NK-92 (cell line): ENCODE data around the gene CYGB.
"Not testable (repeated sequence)": the region's sequence is repeated elsewhere in the genome, so short reads cannot be mapped to it uniquely, and the experiment has no call there.

ENCODE experiments used
- DNase-seq: peaks from one replicate; lab custom pipeline; 2025; ENCODE audit not compliant: unreplicated experiment; lab: John Stamatoyannopoulos, UW

The CYGB gene

GRCh38 chr17:76524598-76525512, 12.7 kb downstream of the CYGB start:
- DNase-seq: no peak

GRCh38 chr17:76523084-76524037, 14.1 kb downstream of the CYGB start:
- DNase-seq: no peak

- not testable (repeated sequence) for DNase-seq
These were observed 15.8 kb downstream of the CYGB start for GRCh38 chr17:76521683-76522082.

- no peak for DNase-seq
These were observed 16.2 kb downstream of the CYGB start for GRCh38 chr17:76521262-76521661.

GRCh38 chr17:76519048-76519966, 18.2 kb downstream of the CYGB start:
- DNase-seq: no peak

GRCh38 chr17:76517638-76518038, 19.9 kb downstream of the CYGB start:
- DNase-seq: no peak

GRCh38 chr17:76515274-76515949, 22.1 kb downstream of the CYGB start:
- DNase-seq: peak; percentile 49

- DNase-seq: not testable (repeated sequence)
These were observed 23.2 kb downstream of the CYGB start for GRCh38 chr17:76514355-76514754.

GRCh38 chr17:76513306-76513692, 24.2 kb downstream of the CYGB start:
- no peak for DNase-seq

GRCh38 chr17:76512366-76513305, 24.9 kb downstream of the CYGB start:
- DNase-seq: no peak

GRCh38 chr17:76511668-76512365, 25.7 kb downstream of the CYGB start:
- DNase-seq: no peak

- no peak for DNase-seq
These were observed 26.7 kb downstream of the CYGB start for GRCh38 chr17:76510831-76511244.

- not testable (repeated sequence) for DNase-seq
These were observed 28.9 kb downstream of the CYGB start for GRCh38 chr17:76508472-76509063.

- peak; percentile 40 for DNase-seq
These were observed 30.8 kb downstream of the CYGB start for GRCh38 chr17:76506408-76507345.

- DNase-seq: no peak
These were observed 33.4 kb downstream of the CYGB start for GRCh38 chr17:76504117-76504516.

- no peak for DNase-seq
These were observed 34.9 kb downstream of the CYGB start for GRCh38 chr17:76502341-76503211.
